ENCODE results near the gene SULT1E1.
A peak's percentile ranks its signal among the peaks of the same experiment; 100 is the strongest.
"Not testable (repeated sequence)": the region's sequence is repeated elsewhere in the genome, so short reads cannot be mapped to it uniquely, and the experiment has no call there.

SULT1E1 gene

GRCh38 chr4:69838977-69839376, 21.0 kb downstream of the SULT1E1 start:
- DNase-seq: no peak

DNA sequence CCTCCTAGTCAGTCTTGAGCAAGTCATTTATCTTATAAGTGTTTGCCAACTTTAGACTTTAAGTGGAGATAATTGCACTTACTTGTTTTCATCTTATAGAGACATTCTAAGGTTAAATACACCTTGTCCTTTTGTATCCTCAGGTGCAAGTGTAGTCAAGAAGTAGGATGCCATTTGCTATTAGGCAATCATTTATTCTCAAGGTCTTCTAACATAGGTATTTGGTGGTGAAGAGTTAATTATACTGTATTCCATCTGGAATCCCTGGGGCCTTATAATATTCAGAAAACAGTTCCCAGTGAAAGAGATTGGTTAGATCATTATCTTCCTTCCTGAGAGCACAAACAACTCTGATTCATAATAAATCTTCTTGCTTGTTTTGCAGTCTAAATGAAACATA, 23.7 kb downstream of the SULT1E1 start:
- no peak for DNase-seq

DNA sequence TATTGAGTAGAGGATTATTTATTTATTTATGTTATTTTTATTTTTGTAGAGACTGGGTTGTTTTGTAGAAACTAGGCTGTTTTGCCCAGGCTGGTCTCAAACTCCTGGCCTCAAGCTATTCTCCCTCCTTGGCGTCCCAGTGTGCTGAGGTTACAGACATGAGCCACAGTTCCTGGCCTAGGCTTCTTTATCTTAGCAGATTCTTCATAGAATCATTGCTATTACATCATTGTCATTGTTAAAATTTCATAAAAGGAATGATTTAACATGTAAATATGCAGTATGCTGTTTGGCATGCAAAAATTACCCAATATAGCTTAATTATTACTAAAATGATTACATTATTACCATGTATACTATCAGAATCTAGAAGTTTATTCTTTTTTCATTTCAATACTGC, 24.2 kb downstream of the SULT1E1 start:
- no peak for DNase-seq

DNA sequence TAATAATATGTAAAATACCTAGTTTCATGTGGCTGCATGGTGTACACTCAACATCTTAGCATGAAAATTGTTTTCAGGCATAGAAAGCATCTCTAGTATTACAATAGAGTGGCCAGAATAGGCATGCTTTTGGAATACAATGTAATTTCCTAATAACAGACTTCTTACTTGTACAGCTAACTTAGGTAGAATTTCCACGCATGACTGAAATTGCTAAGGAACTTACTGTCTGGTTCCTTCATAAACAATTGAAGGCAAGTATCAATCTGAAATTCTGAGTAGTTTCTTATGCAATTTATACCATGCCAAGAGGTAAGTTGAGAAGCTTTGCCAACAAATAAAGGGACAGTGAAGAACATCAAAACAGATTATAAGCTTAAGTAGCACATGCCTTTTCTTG, 26.7 kb downstream of the SULT1E1 start:
- DNase-seq: no peak

DNA sequence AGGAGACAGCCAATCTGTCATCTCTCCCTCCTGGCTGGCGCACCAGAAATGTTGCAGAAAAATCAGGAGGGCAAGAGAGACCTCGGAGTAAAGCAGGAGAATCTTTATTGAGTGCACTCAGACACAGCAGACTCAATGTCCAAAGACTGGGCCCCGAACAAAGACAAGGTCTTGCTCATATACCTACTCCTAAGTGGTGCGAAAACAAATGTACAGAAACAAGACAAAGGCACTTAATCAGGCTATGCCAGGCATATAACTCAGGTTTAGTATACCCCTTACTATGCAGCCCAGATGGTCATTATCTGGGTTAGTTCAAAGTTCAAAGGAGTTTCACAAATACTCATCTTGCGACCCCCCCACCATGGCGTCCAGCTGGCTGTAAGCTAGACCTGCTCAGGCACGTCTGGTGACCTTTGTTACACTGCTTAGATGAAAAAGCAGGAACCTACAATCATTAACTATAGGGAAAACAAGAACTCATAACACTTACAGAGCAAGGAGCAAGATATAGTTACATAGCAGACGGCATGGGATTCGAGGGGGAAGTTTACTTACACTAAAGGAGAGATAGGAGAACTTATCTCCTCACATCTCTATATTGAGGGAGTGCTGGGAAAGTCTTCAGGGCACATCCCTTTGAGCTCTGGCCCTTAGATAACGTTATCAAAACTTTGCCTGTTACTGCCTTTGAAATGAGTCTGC, 27.5 kb downstream of the SULT1E1 start:
- DNase-seq: no peak

DNA sequence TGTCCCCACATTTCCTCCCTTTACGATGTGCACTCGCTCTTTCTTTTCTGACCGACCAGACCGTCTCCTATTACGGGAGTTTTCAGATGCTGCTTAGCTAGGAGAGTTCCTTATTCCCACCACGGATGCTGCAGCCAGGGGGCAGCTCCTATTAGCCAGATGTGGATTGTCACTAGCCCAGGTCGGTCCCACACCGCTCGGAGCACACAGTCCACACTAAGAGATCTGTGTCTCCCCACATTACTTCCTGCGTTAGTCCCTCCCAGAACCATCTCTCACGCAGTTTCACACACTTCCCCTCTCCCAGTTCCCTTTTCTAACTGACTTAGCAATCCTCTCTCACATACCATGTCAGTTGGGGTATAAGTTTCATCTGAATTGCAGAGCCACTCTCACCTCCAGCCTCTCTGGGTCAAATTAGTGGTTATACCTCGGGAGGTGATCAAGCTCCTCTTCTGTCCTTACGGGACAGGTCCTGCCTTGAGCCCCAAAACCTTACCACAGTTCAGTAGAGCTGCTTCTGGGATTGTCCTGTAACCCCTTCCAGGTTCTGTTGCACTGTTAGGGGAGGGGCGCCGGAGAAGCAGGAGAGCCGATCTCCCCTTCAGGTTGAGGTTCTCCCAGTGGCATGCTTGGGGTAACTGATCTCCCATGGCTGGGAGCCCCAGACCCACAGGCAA, 28.2 kb downstream of the SULT1E1 start:
- DNase-seq: peak in 1 of 2 donors; percentile 13

DNA sequence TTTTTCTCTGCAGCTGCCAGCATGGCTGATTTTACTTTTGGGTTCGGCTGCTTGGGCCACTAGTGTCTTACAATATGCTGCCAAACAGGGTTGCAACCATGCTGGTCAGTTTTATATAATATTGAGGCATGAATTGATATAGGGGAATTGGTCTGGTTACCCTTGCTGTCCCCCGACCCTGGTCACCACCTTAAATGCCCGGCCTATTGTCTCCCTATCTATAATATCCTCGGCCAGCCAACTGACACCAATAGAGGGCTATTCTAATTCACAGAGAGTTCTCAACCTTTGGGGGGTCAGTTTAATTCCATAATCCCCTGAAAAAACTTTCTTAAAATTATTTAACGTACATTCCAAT, 28.7 kb downstream of the SULT1E1 start:
- no peak for DNase-seq

GRCh38 chr4:69830560-69831269, 29.2 kb downstream of the SULT1E1 start:
- DNase-seq: no peak

DNA sequence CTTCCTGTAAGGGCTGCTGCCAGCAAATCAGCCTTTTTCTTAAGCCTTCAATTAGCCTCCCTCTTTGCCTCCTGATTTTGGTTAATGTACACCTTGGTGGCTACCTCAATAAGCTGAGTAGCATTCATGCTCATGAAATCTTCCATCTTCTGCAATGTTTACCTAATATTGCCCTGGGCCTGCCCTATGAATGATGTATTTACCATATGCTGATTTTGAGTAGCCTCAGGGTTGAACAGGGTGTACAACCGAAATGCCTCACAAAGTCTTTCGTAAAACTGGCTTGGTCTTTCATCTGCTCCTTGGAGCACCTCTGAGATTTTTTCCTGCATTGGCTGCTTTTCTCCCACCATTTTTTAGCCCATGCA, 29.8 kb downstream of the SULT1E1 start:
- no peak for DNase-seq

- no peak for DNase-seq
Measured at GRCh38 chr4:69829678-69830077, 30.3 kb downstream of the SULT1E1 start.

DNA sequence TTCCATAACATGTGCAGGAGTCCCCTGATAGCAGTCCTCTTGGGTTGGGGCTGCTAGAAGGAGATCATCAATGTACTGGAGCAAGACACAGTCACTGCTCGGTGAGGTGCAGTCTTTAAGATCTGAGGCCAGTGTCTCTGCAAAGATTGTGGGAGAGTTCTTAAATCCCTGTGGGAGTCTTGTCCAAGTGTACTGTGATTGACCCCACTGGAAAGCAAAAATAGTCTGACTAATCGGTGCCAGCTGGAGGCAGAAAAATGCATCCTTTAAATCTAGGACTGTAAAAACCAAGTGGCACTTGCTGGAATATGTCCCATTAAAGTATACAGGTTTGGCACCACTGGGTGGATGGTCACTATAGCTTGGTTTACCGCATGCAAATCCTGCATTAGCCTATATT, 31.1 kb downstream of the SULT1E1 start:
- DNase-seq: no peak

- not testable (repeated sequence) for DNase-seq
Measured at GRCh38 chr4:69825056-69825455, 34.9 kb downstream of the SULT1E1 start.

DNA sequence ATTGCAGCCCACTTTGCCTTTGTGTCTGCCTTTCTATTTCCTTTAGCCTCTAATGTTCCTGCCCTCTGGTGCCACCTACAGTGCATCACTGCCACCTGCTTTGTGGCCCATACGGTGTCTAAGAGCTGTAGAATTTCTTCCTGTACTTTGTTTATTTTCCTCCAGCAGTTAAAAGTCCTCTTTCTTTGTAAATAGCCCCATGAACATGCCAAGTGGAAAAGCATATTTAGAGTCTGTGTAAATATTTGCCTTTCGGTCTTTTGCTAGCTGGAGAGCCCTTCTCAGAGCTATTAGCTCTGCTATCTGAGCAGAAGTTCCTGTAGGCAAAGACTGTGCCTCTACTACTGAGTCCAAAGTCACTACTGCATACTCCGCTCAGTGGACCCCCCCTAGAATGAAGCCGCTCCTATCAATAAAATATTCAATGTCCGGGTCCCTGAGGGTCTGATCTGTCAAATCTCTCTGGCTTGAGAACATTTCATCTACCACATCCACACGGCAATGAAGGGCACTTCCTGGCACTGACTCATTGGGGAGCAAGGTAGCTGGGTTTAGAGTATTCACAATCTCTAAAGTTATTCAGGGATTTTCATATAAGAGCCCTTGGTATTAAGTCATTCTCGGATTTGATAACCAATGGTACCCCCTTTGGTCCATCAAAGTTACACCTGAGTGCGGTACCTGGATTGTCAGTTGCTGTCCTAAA, 36.3 kb downstream of the SULT1E1 start:
- no peak for DNase-seq

- no peak for DNase-seq
Measured at GRCh38 chr4:69823048-69823447, 36.9 kb downstream of the SULT1E1 start.

DNA sequence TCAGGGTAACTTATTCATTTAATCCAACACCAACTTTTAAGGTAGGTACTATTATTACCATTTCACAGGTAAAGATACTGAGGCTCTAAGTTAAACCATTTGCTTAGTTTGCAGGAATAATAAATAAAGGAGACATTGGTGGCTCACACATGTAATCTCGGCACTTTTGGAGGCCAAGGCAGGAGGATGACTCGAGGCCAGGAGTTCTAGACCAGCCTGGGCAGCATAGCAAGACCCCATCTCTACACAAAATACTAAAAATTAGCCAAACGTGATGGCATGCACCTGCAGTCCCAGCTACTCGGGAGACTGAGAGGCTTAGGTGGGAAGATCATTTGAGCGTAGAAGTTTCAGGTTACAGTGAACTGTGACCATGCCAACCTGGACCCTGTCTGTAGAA, 37.7 kb downstream of the SULT1E1 start:
- no peak for DNase-seq

DNA sequence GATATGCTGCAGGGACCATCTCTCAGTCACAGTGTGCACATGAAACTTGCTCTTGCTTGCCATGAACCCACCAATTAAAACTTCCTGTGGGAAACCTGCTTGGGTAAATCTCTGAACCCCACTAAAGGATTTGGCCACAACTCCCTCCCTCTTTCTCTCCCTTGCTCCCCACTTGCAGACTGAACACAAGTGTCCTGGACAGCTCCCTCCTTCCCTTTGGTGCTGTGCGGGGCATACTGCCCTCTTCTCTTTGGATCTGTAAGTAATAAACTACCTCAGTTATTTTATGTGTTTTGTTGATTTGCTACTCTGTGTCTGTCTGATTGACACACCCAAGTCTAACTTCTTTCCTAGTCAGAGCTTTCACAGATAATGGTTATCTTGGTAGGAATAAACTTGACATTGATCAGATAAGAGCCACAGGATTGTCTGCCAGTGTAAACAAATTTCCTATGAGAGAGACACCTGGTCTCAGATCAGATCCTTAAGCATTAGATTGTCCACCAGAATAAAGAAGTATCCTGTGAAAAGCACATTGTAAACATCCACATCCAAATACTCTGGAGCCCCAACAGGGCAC, 41.8 kb downstream of the SULT1E1 start:
- no peak for DNase-seq

DNA sequence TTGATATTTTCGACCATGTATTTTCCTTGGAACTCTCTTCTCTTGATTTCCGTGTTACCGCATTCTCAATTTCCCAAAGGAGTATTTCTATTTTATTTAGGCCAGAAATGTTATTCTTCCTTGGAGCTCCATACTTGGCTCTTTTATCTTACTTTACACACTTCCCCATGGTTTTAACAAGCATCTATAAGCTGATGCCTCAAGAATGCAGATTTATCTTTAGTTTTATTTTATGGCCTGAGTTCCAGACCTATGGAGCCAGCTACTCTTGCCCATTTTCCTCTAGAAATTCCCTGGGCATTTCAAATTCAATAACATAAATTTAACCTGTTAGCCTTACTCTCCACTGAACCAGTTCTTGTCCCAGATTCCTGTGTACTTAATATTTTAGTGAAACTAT, 43.7 kb downstream of the SULT1E1 start:
- no peak for DNase-seq

- DNase-seq: no peak
Measured at GRCh38 chr4:69813628-69814027, 46.3 kb downstream of the SULT1E1 start.

DNA sequence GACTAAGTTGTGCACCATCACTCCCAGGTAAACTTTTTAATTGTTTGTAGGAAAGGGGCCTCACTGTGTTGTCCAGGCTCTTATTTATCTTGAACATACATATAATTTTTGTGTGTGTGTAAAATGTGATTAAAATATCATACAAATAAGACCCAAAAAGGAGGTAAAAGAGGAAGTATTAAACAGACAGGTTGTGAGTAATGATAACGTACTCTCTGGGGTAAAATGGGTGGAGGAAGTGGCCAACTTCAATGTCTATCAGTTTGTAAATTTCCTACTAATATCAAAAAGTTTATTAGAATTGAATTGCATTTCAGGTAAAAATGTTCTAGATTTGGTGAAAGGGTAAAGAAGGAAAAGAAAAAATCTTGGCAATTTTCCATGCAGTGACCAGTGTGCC, 48.8 kb downstream of the SULT1E1 start:
- no peak for DNase-seq

- no peak for DNase-seq
Measured at GRCh38 chr4:69800599-69800998, 59.3 kb downstream of the SULT1E1 start.

GRCh38 chr4:69799337-69799736, 60.6 kb downstream of the SULT1E1 start:
- no peak for DNase-seq

DNA sequence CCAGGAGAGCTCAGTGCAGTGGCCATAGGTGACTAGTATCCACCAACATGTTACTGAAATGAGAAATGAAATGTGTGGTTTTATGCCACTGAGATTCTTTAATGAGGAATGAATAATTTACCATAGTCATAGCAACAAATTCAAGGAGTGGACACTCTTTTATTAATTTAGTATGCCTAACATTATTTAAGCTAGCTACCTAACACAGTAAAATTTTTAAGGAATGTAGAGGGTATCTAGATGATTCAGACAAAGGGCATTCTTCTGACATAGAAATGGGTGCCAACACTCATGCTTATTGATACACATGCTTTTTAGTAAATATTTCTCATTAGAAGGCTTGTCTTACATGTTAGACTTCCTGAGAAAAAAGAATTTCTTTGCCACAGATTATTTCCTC, 66.2 kb downstream of the SULT1E1 start:
- no peak for DNase-seq
